Mesenchymal stem cell (in vitro differentiated cells and primary cell): Measurements from ENCODE around the gene LUZP1.

Experiments used
- DNase-seq: peaks from one replicate; pipeline ENCODE4 v3.0.0-alpha.2; 2013
- H2AFZ ChIP-seq: one replicate; pipeline ENCODE4 v1.6.1; 2013; ENCODE audit warnings: low read depth, mild to moderate bottlenecking, control low read depth, inconsistent platforms, low read length, moderate library complexity
- H2AK5ac ChIP-seq: 2 replicates; pipeline ENCODE4 v1.6.1; 2013; ENCODE audit warnings: low read length, moderate library complexity, mild to moderate bottlenecking, inconsistent platforms; ENCODE audit not compliant: severe bottlenecking
- H2BK120ac ChIP-seq: one replicate; pipeline ENCODE4 v1.6.1; 2013; ENCODE audit warnings: low read depth, mild to moderate bottlenecking, inconsistent platforms, low read length, moderate library complexity
- H2BK12ac ChIP-seq, 2 experiments: one replicate each; pipeline ENCODE4 v1.6.1; 2013; ENCODE audit warnings: inconsistent platforms in 2 of 2, low read length in 2 of 2, mild to moderate bottlenecking in 2 of 2, moderate library complexity in 2 of 2, control low read depth in 1 of 2
- H2BK15ac ChIP-seq: one replicate; pipeline ENCODE4 v1.6.1; 2013; ENCODE audit warnings: mild to moderate bottlenecking, low read depth, inconsistent platforms; ENCODE audit not compliant: poor library complexity, severe bottlenecking
- H2BK5ac ChIP-seq: 2 replicates; pipeline ENCODE4 v1.6.1; 2013; ENCODE audit warnings: low read depth, mild to moderate bottlenecking, low read length, control low read depth, inconsistent platforms; ENCODE audit not compliant: poor library complexity, severe bottlenecking
- H3K14ac ChIP-seq, 2 experiments: one replicate each; pipeline ENCODE4 v1.6.1; 2013; ENCODE audit warnings: inconsistent platforms in 2 of 2, low read length in 2 of 2, control low read depth in 1 of 2, mild to moderate bottlenecking in 1 of 2, moderate library complexity in 1 of 2
- H3K18ac ChIP-seq, 2 experiments: one replicate each; pipeline ENCODE4 v1.6.1; 2013; ENCODE audit warnings: inconsistent platforms in 2 of 2, low read length in 2 of 2, control low read depth in 1 of 2, low read depth in 1 of 2, mild to moderate bottlenecking in 1 of 2
- H3K23ac ChIP-seq, 2 experiments: one replicate each; pipeline ENCODE4 v1.6.1; 2013; ENCODE audit warnings: inconsistent platforms in 2 of 2, low read length in 2 of 2, mild to moderate bottlenecking in 2 of 2, moderate library complexity in 2 of 2, control low read depth in 1 of 2
- H3K27ac ChIP-seq: 2 replicates; pipeline ENCODE4 v1.5.1; 2013; ENCODE audit warnings: mild to moderate bottlenecking, moderate library complexity, low read length, control low read depth, inconsistent platforms; ENCODE audit not compliant: poor library complexity, severe bottlenecking
- H3K27me3 ChIP-seq, 2 experiments: 2 replicates each; pipeline versions ENCODE4 v1.6.1 to v1.7.0; 2013; ENCODE audit warnings: low read length in 2 of 2, mild to moderate bottlenecking in 2 of 2, moderate library complexity in 2 of 2, control low read depth in 1 of 2, inconsistent platforms in 1 of 2; ENCODE audit not compliant: control insufficient read depth in 1 of 2, insufficient read depth in 1 of 2
- H3K36me3 ChIP-seq, 2 experiments: 2 replicates each; pipeline versions ENCODE4 v1.6.1 to v1.7.0; 2013; ENCODE audit warnings: low read length in 2 of 2, control low read depth in 1 of 2, inconsistent platforms in 1 of 2, low read depth in 1 of 2, mild to moderate bottlenecking in 1 of 2; ENCODE audit not compliant: insufficient read depth in 2 of 2, control insufficient read depth in 1 of 2
- H3K4ac ChIP-seq, 2 experiments: one replicate each; pipeline ENCODE4 v1.6.1; 2013; ENCODE audit warnings: inconsistent platforms in 2 of 2, low read length in 2 of 2, mild to moderate bottlenecking in 2 of 2, moderate library complexity in 2 of 2, control low read depth in 1 of 2, low read depth in 1 of 2
- H3K4me1 ChIP-seq: 2 replicates; pipeline ENCODE4 v1.6.1; 2013; ENCODE audit warnings: low read depth, low read length, control low read depth; ENCODE audit not compliant: control insufficient read depth, insufficient read depth
- H3K4me2 ChIP-seq: 2 replicates; pipeline ENCODE4 v1.6.1; 2013; ENCODE audit warnings: low read length, mild to moderate bottlenecking, inconsistent platforms; ENCODE audit not compliant: poor library complexity, severe bottlenecking
- H3K4me3 ChIP-seq, 2 experiments: 2 replicates each; pipeline versions ENCODE4 v1.5.1 to v1.7.0; 2013; ENCODE audit warnings: low read length in 2 of 2, mild to moderate bottlenecking in 2 of 2, control low read depth in 1 of 2, low read depth in 1 of 2; ENCODE audit not compliant: insufficient read depth in 1 of 2
- H3K79me1 ChIP-seq: replicated peaks from 2 replicates; pipeline ENCODE4 v1.6.1; 2013; ENCODE audit warnings: mild to moderate bottlenecking, control low read depth, low read length, inconsistent platforms; ENCODE audit not compliant: poor library complexity, severe bottlenecking
- H3K9ac ChIP-seq: 2 replicates; pipeline ENCODE4 v1.7.0; 2013; ENCODE audit warnings: mild to moderate bottlenecking, low read length, moderate library complexity
- H3K9me3 ChIP-seq: 2 replicates; pipeline ENCODE4 v1.7.0; 2013; ENCODE audit warnings: mild to moderate bottlenecking, low read length; ENCODE audit not compliant: control insufficient read depth
- H4K8ac ChIP-seq: one replicate; pipeline ENCODE4 v1.6.1; 2013; ENCODE audit warnings: inconsistent platforms, mild to moderate bottlenecking, low read length, moderate library complexity
- H4K91ac ChIP-seq: one replicate; pipeline ENCODE4 v1.6.1; 2013; ENCODE audit warnings: mild to moderate bottlenecking, low read length, inconsistent platforms
- WGBS: methylation state at CpG from one replicate; pipeline ENCODE4 v1.1.7; 2013; ENCODE audit warnings: mixed read lengths; 5-methylcytosine and 5-hydroxymethylcytosine counted together

LUZP1 gene

DNA sequence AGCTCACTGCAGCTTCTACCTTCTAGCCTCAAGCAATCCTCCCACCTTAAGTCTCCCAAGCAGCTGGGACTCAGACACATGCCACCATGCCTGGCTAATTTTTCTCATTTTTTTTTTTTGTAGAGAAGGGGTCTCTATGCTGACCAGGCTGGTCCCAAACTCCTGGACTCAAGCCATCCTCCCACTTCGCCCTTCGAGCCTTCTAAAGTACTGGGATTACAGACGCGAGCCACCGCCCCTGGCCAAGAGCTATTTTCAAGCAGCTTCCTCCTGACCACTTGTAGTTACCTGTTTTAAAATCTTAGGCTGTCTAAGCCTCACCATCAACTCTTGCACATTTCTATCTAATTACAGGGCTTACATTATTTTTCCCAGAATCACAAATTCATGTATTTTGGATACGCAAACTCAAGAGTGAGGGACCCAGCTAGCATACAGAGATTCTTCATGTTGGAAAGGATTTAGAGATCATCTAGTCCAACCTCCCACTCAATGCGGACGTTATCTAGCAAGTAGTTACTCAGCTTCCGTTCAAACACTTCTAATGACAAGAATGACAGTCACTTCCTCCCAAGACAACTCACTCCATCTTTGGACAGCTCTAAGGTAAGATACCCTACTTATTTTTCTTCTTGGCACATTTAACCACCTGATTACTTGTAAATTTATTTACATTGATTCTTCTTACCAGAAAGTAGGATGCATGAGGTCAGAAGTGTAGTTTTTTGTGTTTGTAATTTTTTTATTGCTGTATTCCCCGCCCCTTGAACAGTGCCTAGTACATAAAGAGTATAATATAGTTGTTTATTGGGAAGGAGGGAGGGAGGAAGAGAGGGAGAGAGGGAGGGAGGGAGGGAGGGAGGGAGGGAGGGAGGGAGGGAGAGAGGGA lies 65.4 kb downstream of the LUZP1 start:
- Histone ChIP-seq H2BK120ac (peak overlapping the region; percentile 22), H3K4me3 (no peak overlapping the region), H3K18ac (peak overlapping the region in 1 of 2 experiments; percentile 37), H2BK12ac (no peak overlapping the region), H2BK5ac (no peak overlapping the region), H2AFZ (no peak overlapping the region), H3K23ac (no peak overlapping the region), H3K9me3 (no peaks in the 10 kb centered on the region), H3K9ac (no peak overlapping the region), H3K27ac (no peak overlapping the region), H3K14ac (no peak overlapping the region), H3K27me3 (no peaks in the 10 kb centered on the region), H2BK15ac (no peak overlapping the region), H3K4me1 (peaks cover 8% of the 10 kb centered on the region), H3K36me3 (peaks cover 16 to 26% of the 10 kb centered on the region in 2 experiments), H3K79me1 (peaks cover 11% of the 10 kb centered on the region), H4K91ac (no peak overlapping the region), H3K4me2 (no peak overlapping the region), H4K8ac (no peak overlapping the region), H2AK5ac (no peak overlapping the region), H3K4ac (peak overlapping the region in 1 of 2 experiments; percentile 17)
- DNase-seq = peak; percentile 65
- WGBS = 38% methylated on average over 9 of the region's 10 CpGs

DNA sequence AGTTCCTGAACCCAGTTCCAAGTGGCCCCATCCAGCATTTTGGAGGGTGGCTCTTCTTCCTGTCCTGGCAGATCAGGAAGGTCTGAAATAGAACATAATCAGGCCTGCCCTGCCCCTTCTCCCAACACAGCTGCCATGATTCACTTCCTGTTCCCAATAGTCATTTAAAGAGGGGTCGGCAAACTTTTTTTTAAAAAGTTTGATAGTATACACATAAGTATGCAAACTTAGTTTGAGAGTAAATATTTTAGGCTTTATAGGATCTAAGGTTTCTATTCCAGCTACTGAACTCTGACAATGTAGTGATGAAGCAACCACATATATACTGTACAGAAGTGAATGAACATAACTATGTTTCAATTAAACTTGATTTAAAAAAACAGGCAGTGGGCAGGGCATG lies 66.4 kb downstream of the LUZP1 start:
- peak overlapping the region; percentile 94 for H2AK5ac ChIP-seq
- H4K8ac ChIP-seq = no peak overlapping the region
- H3K79me1 ChIP-seq = peaks cover 10% of the 10 kb centered on the region
- H3K4me3 ChIP-seq = no peak overlapping the region
- no peak overlapping the region for H3K9ac ChIP-seq
- H4K91ac ChIP-seq = peak overlapping the region; percentile 40
- no peak overlapping the region for H2AFZ ChIP-seq
- H2BK120ac ChIP-seq = no peak overlapping the region
- no CpG with 5 or more reads among the region's 1 CpG for WGBS
- no peak overlapping the region for H3K14ac ChIP-seq
- H3K18ac ChIP-seq = no peak overlapping the region
- peaks cover 12 to 17% of the 10 kb centered on the region in 2 experiments for H3K36me3 ChIP-seq
- H3K4me2 ChIP-seq = no peak overlapping the region
- peaks cover 8% of the 10 kb centered on the region for H3K4me1 ChIP-seq
- H2BK5ac ChIP-seq = no peak overlapping the region
- H3K4ac ChIP-seq = no peak overlapping the region
- peak overlapping the region; percentile 51 for H3K27ac ChIP-seq
- H2BK12ac ChIP-seq = no peak overlapping the region
- H2BK15ac ChIP-seq = no peak overlapping the region
- peak overlapping the region in 1 of 2 experiments; percentile 56 for H3K23ac ChIP-seq
- H3K9me3 ChIP-seq = no peaks in the 10 kb centered on the region
- peak; percentile 80 for DNase-seq
- no peaks in the 10 kb centered on the region for H3K27me3 ChIP-seq

DNA sequence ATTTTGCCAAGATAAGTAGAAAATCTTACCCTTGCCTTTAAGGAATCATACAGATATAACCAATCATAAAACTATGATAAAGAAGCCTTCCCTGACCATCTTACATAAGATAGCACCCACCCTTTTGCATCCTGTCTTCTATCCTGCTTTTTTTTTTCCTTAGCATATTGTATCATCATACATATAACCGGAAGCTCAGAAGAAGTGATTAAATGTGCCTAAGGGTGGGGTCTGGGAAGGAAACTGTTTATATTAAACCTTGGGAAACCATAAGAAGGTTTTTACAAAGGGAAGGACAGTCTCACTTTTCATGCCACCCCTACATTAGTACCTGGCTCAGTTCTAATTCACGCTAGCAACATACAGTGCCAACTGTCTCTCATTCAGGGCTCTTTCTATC lies 66.8 kb downstream of the LUZP1 start:
- Histone ChIP-seq H3K4me2 (no peak overlapping the region), H3K14ac (no peak overlapping the region), H2BK120ac (no peak overlapping the region), H3K27me3 (no peaks in the 10 kb centered on the region), H3K23ac (peak overlapping the region in 1 of 2 experiments; percentile 56), H2BK12ac (no peak overlapping the region), H2AK5ac (peak overlapping the region; percentile 94), H3K79me1 (peaks cover 13% of the 10 kb centered on the region), H3K4me1 (peaks cover 8% of the 10 kb centered on the region), H3K18ac (no peak overlapping the region), H3K4ac (no peak overlapping the region), H3K9me3 (no peaks in the 10 kb centered on the region), H2BK5ac (no peak overlapping the region), H3K36me3 (peaks cover 14 to 15% of the 10 kb centered on the region in 2 experiments), H3K27ac (peak overlapping the region; percentile 51), H4K91ac (peak overlapping the region; percentile 40), H2BK15ac (no peak overlapping the region), H4K8ac (no peak overlapping the region), H3K4me3 (peak overlapping the region in 1 of 2 experiments; percentile 14), H3K9ac (peak overlapping the region; percentile 6), H2AFZ (no peak overlapping the region)
- no peak for DNase-seq
- 63% methylated on average over 1 of the region's 2 CpGs for WGBS

DNA sequence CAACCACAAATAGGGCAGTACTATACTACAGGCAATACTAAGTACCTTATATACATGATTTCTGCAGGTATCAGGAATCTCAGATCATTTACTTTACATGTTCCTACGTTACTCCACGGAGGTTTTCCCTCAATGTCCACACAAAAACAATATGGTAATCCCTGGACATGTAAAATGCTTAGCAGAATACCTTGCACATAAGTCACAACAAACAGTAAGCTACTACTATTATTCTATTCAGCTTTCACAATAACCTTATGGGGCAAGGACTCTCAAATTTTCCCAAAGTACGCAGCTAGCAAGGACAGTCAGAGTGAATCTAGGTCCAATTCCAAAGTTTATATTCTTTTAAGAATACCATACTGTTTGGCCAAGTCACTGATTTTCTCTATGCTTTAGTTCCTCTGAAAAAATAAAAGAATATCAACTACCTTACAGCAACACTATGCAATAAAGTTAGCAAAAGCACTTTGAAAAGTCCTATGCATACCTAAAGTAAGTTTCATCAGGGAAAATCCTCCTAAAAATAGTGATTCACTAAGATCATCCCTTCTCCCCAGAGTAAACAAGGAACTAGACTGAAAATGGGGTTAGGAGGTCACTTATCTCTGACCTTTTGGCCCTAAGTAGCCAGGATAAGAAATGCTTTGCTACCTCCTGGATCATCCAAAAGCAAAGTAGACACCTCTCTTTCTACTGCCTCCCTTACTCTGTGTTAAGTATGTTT lies 67.4 kb downstream of the LUZP1 start:
- H4K8ac ChIP-seq = no peak overlapping the region
- no peak overlapping the region for H2BK120ac ChIP-seq
- no peak overlapping the region for H2BK12ac ChIP-seq
- H3K9me3 ChIP-seq = no peaks in the 10 kb centered on the region
- no peak overlapping the region for H2BK5ac ChIP-seq
- peaks cover 9 to 10% of the 10 kb centered on the region in 2 experiments for H3K36me3 ChIP-seq
- H3K14ac ChIP-seq = no peak overlapping the region
- H3K27me3 ChIP-seq = no peaks in the 10 kb centered on the region
- H3K79me1 ChIP-seq = peaks cover 11% of the 10 kb centered on the region
- DNase-seq = peak; percentile 66
- no peak overlapping the region for H2AK5ac ChIP-seq
- H3K27ac ChIP-seq = peak overlapping the region; percentile 40
- H2AFZ ChIP-seq = no peak overlapping the region
- H4K91ac ChIP-seq = no peak overlapping the region
- peaks cover 8% of the 10 kb centered on the region for H3K4me1 ChIP-seq
- 78% methylated on average over 3 of the region's 3 CpGs for WGBS
- no peak overlapping the region for H3K18ac ChIP-seq
- H3K4me2 ChIP-seq = no peak overlapping the region
- H3K9ac ChIP-seq = peak overlapping the region; percentile 44
- no peak overlapping the region for H2BK15ac ChIP-seq
- no peak overlapping the region for H3K4ac ChIP-seq
- H3K4me3 ChIP-seq = peak overlapping the region in 1 of 2 experiments; percentile 14
- H3K23ac ChIP-seq = no peak overlapping the region
